ENCODE data around the gene ZNF618.

ZNF618 gene

DNA sequence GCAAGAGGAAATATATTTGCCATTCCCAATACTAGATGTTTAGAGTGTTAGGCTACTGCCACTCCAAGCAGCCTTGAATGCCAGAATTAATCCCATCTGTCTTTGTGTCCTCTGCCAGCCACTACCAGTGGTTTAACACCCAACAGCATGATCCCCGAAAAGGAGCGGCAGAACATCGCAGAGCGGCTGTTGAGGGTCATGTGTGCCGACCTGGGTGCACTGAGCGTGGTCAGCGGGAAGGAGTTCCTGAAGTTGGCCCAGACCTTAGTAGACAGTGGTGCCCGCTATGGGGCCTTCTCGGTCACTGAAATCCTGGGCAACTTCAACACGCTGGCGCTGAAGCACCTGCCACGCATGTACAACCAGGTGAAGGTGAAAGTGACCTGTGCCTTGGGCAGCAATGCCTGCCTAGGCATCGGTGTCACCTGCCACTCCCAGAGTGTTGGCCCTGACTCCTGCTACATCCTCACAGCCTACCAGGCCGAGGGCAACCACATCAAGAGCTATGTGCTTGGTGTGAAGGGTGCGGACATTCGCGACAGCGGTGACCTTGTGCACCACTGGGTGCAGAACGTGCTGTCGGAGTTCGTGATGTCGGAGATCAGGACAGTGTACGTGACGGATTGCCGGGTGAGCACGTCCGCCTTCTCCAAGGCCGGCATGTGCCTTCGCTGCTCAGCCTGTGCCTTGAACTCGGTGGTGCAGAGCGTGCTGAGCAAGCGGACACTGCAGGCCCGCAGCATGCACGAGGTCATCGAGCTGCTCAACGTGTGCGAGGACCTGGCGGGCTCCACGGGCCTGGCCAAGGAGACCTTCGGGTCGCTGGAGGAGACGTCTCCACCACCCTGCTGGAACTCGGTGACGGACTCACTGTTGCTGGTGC is 172.7 kb downstream of the ZNF618 start:
- H3K4me3 ChIP-seq (ENCODE audit: low read depth, low read length): no peak overlapping the region
- DNase-seq (ENCODE audit: low read depth): no peak
- TF ChIP-seq CTCF (IDR thresholded peaks at IDR 0.05; ENCODE audit: low read depth, low read length, missing control alignments): no peak

DNA sequence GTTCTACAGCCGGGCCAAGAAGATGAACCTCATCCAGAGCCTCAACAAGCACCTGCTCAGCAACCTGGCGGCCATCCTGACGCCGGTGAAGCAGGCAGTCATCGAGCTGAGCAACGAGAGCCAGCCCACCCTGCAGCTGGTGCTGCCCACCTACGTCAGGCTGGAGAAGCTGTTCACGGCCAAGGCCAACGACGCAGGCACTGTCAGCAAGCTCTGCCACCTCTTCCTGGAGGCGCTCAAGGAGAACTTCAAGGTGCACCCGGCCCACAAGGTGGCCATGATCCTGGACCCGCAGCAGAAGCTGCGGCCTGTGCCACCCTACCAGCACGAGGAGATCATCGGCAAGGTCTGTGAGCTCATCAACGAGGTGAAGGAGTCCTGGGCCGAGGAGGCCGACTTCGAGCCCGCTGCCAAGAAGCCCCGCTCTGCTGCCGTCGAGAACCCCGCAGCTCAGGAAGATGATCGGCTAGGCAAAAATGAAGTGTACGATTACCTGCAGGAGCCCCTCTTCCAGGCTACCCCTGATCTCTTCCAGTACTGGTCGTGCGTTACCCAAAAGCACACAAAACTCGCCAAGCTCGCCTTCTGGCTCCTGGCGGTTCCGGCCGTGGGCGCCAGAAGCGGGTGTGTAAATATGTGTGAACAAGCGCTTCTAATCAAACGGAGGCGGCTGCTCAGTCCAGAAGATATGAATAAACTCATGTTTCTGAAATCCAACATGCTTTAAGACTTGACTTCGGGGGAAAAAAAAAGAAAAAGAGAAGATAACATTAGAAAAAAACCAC is 173.5 kb downstream of the ZNF618 start:
- DNase-seq (ENCODE audit: low read depth): no peak
- TF ChIP-seq CTCF (IDR thresholded peaks at IDR 0.05; ENCODE audit: low read depth, low read length, missing control alignments): no peak
- no peak overlapping the region for H3K4me3 ChIP-seq (ENCODE audit: low read depth, low read length)

DNA sequence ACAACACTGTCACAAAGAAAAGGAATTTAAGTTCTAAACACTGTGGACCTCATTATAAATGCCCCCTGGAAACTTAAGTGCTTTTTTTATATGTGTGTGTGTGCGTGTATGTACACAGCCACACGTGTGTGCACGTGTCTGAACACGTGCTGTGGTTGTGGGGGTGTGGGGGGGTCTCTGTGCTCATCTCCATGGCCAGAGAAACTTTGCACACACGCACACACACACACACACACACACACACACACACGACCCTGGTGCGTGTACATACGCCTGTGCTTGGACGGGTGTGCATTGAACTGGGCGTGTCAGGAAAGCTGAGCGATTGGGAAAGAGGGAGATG is 174.1 kb downstream of the ZNF618 start:
- no peak for DNase-seq (ENCODE audit: low read depth)
- no peak for TF ChIP-seq CTCF (IDR thresholded peaks at IDR 0.05; ENCODE audit: low read depth, low read length, missing control alignments)
- H3K4me3 ChIP-seq (ENCODE audit: low read depth, low read length): no peak overlapping the region

DNA sequence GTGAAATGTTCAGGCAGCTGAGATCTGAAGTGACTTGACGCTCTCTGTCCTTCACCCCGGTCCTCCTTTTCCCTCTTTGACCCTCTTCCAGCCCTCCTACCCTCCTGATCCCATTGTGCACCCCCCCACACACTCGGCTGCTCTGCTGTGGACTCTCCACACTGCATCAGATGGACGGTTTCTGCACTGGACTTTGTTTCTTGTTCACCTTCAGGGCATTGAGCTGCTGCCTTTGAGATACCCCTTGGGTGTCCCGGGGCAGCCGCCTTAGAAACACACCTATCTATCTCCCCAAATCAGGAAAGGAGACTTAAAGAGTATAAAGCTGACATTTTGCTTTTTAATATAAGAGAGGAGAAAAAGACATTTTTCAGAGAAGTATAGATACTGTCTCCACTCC is 174.5 kb downstream of the ZNF618 start:
- no peak for DNase-seq (ENCODE audit: low read depth)
- H3K4me3 ChIP-seq (ENCODE audit: low read depth, low read length): no peak overlapping the region
- TF ChIP-seq CTCF (IDR thresholded peaks at IDR 0.05; ENCODE audit: low read depth, low read length, missing control alignments): no peak

- no peak for TF ChIP-seq CTCF (IDR thresholded peaks at IDR 0.05; ENCODE audit: low read depth, low read length, missing control alignments)
Measured at GRCh38 chr9:114051281-114051680, 175.2 kb downstream of the ZNF618 start.

DNA sequence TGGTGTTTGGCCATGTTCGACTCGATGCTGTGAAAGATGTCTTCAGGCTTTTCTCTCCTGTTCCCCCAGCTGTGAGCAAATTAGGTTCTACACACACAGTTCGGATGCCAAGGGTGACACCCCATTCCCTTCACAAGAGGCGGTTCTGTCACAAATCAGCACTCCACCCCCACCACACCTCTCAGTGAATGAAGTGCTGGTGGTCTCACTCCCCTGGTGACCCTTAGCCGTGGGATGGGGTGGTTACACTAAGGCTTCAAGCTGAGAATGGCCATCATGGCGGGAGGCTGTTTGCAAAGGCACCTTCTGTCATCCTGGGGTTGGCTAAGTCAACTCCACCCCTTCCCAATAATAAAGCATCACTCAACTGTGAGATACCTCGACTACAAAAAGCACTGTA is 175.6 kb downstream of the ZNF618 start:
- no peak for DNase-seq (ENCODE audit: low read depth)
- no peak for TF ChIP-seq CTCF (IDR thresholded peaks at IDR 0.05; ENCODE audit: low read depth, low read length, missing control alignments)
- no peak overlapping the region for H3K4me3 ChIP-seq (ENCODE audit: low read depth, low read length)

More at GRCh38 chr9:114051281-114051680, 175.2 kb downstream of the ZNF618 start:
- H3K4me3 ChIP-seq (ENCODE audit: low read depth, low read length): no peak overlapping the region
- DNase-seq (ENCODE audit: low read depth): no peak

Data from GM12864 (cell line).